Measurements from ENCODE around the gene FAM13B.
A peak's percentile ranks its signal among the peaks of the same experiment; 100 is the strongest.

The FAM13B gene

GRCh38 chr5:137890845-137891244 lies 142.0 kb downstream of the FAM13B start:
- no peak for DNase-seq (ENCODE audit: low read depth, low spot score)
- TF ChIP-seq, protein P1, sequence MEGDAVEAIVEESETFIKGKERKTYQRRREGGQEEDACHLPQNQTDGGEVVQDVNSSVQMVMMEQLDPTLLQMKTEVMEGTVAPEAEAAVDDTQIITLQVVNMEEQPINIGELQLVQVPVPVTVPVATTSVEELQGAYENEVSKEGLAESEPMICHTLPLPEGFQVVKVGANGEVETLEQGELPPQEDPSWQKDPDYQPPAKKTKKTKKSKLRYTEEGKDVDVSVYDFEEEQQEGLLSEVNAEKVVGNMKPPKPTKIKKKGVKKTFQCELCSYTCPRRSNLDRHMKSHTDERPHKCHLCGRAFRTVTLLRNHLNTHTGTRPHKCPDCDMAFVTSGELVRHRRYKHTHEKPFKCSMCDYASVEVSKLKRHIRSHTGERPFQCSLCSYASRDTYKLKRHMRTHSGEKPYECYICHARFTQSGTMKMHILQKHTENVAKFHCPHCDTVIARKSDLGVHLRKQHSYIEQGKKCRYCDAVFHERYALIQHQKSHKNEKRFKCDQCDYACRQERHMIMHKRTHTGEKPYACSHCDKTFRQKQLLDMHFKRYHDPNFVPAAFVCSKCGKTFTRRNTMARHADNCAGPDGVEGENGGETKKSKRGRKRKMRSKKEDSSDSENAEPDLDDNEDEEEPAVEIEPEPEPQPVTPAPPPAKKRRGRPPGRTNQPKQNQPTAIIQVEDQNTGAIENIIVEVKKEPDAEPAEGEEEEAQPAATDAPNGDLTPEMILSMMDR (IDR thresholded peaks at IDR 0.05; ENCODE audit: low read depth, low read length) = no peak
- in situ Hi-C loops (cut with HindIII; ENCODE audit: low sequenced_read_pairs) = no loop called here
- no peak overlapping the region for H3K4me3 ChIP-seq (ENCODE audit: low read depth, low read length)

- peak; percentile 87 for DNase-seq (ENCODE audit: low read depth, low spot score)
- in situ Hi-C loops (cut with HindIII; ENCODE audit: low sequenced_read_pairs) = no loop called here
- peak within 1 kb of the TSS; percentile 51 for H3K4me3 ChIP-seq (ENCODE audit: low read depth, low read length)
- TF ChIP-seq, protein P1 (IDR thresholded peaks at IDR 0.05; ENCODE audit: low read depth, low read length) = peak; percentile 5
Observed at GRCh38 chr5:137888863-137889759, 143.8 kb downstream of the FAM13B start, which contains the start of gene PKD2L2. Gene PKD2L2 (plus strand): TSS chr5:137889457. CDS start chr5:137889492, 35 bp downstream.

GRCh38 chr5:137888466-137888862 lies 144.4 kb downstream of the FAM13B start:
- in situ Hi-C loops (cut with HindIII; ENCODE audit: low sequenced_read_pairs) = no loop called here
- H3K4me3 ChIP-seq (ENCODE audit: low read depth, low read length) = peak overlapping the region; percentile 51
- no peak for DNase-seq (ENCODE audit: low read depth, low spot score)
- TF ChIP-seq, protein P1 (IDR thresholded peaks at IDR 0.05; ENCODE audit: low read depth, low read length) = no peak

Measured in astrocyte of the spinal cord (primary cell).